Fibroblast of the aortic adventitia (primary cell): Measurements from ENCODE around the gene AFF3. TPM values are rescaled to one million over a fixed set of nuclear protein-coding genes. Genes with fewer than 3 reads are reported as not detected.
A peak's percentile ranks its signal among the peaks of the same experiment; 100 is the strongest.
"Not testable (repeated sequence)": the region's sequence is repeated elsewhere in the genome, so short reads cannot be mapped to it uniquely, and the experiment has no call there.

Experiments used
- DNase-seq: peaks from one replicate; pipeline ENCODE4 v3.0.0-alpha.2; 2010; ENCODE audit warnings: low read depth
- H3K4me3 ChIP-seq: 2 replicates; pipeline ENCODE4 v1.5.1; 2011; ENCODE audit warnings: low read depth, mild to moderate bottlenecking, control low read depth, low read length, moderate library complexity
- total RNA-seq: library from RNA; depleted of rRNA; stranded (reverse); fragments of >200 nt; gene quantifications from 2 replicates; pipeline ENCODE4 v1.2.3, GENCODE V29; 2012; ENCODE audit warnings: low replicate concordance
- TF ChIP-seq, protein P1 (sequence below): IDR thresholded peaks from 2 replicates; pipeline ENCODE4 v1.5.1; 2011; ENCODE audit warnings: mild to moderate bottlenecking, low read length, control low read depth, inconsistent platforms; ENCODE audit not compliant: insufficient read depth

Gene AFF3
- total RNA-seq, 1 donor: 4.2 TPM

GRCh38 chr2:99520195-99520594, 622.2 kb downstream of the AFF3 start:
- TF ChIP-seq, protein P1, sequence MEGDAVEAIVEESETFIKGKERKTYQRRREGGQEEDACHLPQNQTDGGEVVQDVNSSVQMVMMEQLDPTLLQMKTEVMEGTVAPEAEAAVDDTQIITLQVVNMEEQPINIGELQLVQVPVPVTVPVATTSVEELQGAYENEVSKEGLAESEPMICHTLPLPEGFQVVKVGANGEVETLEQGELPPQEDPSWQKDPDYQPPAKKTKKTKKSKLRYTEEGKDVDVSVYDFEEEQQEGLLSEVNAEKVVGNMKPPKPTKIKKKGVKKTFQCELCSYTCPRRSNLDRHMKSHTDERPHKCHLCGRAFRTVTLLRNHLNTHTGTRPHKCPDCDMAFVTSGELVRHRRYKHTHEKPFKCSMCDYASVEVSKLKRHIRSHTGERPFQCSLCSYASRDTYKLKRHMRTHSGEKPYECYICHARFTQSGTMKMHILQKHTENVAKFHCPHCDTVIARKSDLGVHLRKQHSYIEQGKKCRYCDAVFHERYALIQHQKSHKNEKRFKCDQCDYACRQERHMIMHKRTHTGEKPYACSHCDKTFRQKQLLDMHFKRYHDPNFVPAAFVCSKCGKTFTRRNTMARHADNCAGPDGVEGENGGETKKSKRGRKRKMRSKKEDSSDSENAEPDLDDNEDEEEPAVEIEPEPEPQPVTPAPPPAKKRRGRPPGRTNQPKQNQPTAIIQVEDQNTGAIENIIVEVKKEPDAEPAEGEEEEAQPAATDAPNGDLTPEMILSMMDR: no peak
- H3K4me3 ChIP-seq: no peak overlapping the region
- no peak for DNase-seq

DNA sequence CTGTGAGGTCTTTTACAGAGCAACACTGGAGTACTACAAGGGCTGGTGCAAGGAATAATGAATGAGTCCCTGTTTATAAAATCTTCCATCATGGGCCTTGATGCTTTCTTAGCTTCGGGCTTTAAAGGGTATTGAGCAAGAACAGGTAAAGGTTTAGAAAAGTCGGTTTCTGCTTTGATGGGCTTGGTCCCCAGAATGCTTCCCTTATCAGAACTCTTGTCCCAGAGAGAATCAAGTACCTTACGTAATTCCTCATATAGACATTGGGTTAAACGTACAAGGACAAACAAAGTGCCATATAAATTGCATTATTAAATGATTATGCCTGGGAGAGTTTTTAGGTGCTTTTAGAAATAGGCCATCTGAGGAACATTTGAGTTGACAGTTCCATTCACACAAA, 628.0 kb downstream of the AFF3 start:
- no peak for DNase-seq
- H3K4me3 ChIP-seq: no peak overlapping the region
- TF ChIP-seq, protein P1: no peak

DNA sequence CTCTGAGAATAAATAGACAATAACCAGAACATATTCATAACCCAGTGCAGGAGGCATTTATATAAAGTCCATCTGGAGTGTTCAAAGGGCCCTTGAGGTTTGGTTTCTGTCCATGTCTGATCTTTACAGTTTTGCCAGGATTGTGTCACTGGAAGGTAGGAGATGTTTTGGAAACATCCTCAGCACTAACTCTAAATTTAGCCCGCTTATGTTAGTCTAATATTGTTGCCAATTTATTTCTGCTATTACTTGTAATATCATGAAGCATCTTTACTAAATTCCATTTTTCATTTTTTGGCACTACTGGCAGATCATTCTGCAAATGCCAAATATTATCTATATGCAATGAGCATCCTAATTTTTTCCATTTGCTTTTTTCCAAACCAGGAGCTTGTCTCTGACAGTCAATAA, 630.2 kb downstream of the AFF3 start:
- peak; percentile 77 for DNase-seq
- TF ChIP-seq, protein P1: no peak
- H3K4me3 ChIP-seq: no peak overlapping the region

DNA sequence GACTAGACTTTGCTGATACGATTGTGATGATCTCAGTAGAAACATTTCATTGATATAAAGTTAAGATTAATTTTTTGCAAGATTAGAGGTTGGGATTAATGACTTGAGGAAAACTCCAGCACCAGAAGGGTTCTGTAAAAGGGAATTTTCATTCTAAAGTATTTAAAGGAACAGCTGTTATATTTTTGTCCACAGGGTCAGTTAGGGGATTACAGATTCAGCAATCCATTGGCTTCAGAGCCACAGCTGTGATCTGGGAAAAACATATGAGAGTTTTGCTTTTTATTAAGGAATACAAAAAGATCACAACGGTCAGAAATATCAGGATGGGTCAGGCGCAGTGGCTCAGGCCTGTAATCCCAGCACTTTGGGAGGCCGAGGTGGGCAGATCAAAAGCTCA, 633.0 kb downstream of the AFF3 start:
- TF ChIP-seq, protein P1: no peak
- DNase-seq: no peak
- H3K4me3 ChIP-seq: no peak overlapping the region

- no peak overlapping the region for H3K4me3 ChIP-seq
- DNase-seq: no peak
- TF ChIP-seq, protein P1: no peak
Measured at GRCh38 chr2:99507937-99508818, 634.2 kb downstream of the AFF3 start.

- DNase-seq: no peak
- TF ChIP-seq, protein P1: no peak
- no peak overlapping the region for H3K4me3 ChIP-seq
Measured at GRCh38 chr2:99504844-99505584, 637.4 kb downstream of the AFF3 start.

GRCh38 chr2:99503662-99504416, 638.6 kb downstream of the AFF3 start:
- not testable (repeated sequence) for H3K4me3 ChIP-seq

More at GRCh38 chr2:99503662-99504416, 638.6 kb downstream of the AFF3 start:
- DNase-seq: not testable (repeated sequence)
